Esophagus squamous epithelium (tissue), 5 donors: ENCODE measurements around the gene LIPC. TPM values are rescaled to one million over a fixed set of nuclear protein-coding genes. Genes with fewer than 3 reads are reported as not detected.

Experiments used
- DNase-seq: peaks from one replicate; lab custom pipeline; 2025; lab: John Stamatoyannopoulos, UW
- H3K27ac ChIP-seq, 4 donors: fragments of 200-600 bp; sonication (generic); one replicate each; pipeline ENCODE4 v1.5.1; 2016 to 2019; ENCODE audit warnings: mild to moderate bottlenecking in 1 of 4
- H3K27me3 ChIP-seq, 4 donors: fragments of 200-600 bp; sonication (generic); 1 replicate in 3 of 4; 2 replicates in 1 of 4; pipeline versions ENCODE4 v1.5.1 to v1.6.0; 2017 to 2021; ENCODE audit warnings: antibody characterized with exemption in 1 of 4
- H3K36me3 ChIP-seq, 3 donors: fragments of 200-600 bp; sonication (generic); one replicate each; pipeline ENCODE4 v1.5.1; 2016 to 2019
- H3K4me1 ChIP-seq, 3 donors: fragments of 200-600 bp; sonication (generic); one replicate each; pipeline ENCODE4 v1.5.1; 2017 to 2019
- H3K4me3 ChIP-seq, 4 donors: fragments of 200-600 bp; sonication (generic); 1 replicate in 3 of 4; 2 replicates in 1 of 4; pipeline ENCODE4 v1.5.1; 2016 to 2019; ENCODE audit warnings: mild to moderate bottlenecking in 2 of 4, moderate library complexity in 1 of 4
- H3K9me3 ChIP-seq, 3 donors: fragments of 200-600 bp; sonication (generic); one replicate each; pipeline ENCODE4 v1.5.1; 2016 to 2019
- CTCF ChIP-seq, 6 experiments: fragments of 450-650 bp in 4 of 6; fragments of 200-600 bp in 2 of 6; sonication (generic) in 2 of 6; IDR thresholded peaks; one replicate each; pipeline ENCODE4 v1.5.1; 2016 to 2019; ENCODE audit warnings: antibody characterized with exemption in 6 of 6, mild to moderate bottlenecking in 4 of 6, moderate library complexity in 4 of 6
- POLR2A ChIP-seq, 4 donors: fragments of 450-650 bp; IDR thresholded peaks; one replicate each; pipeline ENCODE4 v1.6.1; 2017; ENCODE audit warnings: antibody characterized with exemption in 4 of 4, mild to moderate bottlenecking in 4 of 4, moderate library complexity in 3 of 4
- WGBS, 2 donors: methylation state at CpG; one replicate each; pipeline ENCODE4 v1.1.5; 2018; 5-methylcytosine and 5-hydroxymethylcytosine counted together
- intact Hi-C: fragments of 100-400 bp; cut with DNase I; formaldehyde crosslinking; loops from one replicate; pipeline ENCODE4 v1.15.0; 2022
- total RNA-seq, 4 donors: library from RNA; depleted of rRNA; stranded (reverse); fragments of >200 nt; gene quantifications; one replicate each; pipeline ENCODE4 v1.1.0, GENCODE V29; 2016
- donor health status: DM: yes; HTN: yes; CAD: no.

The LIPC gene
- total RNA-seq, 4 donors from 2014 or later = 0.27 to 1.1 (median 0.38) TPM; not detected in 1

- Histone ChIP-seq H3K27ac (peak overlapping the region; percentile 82 to 92 (median 89)), H3K4me3 (no peak overlapping the region), H3K4me1 (peaks cover 29 to 70% (median 49%) of the 10 kb centered on the region in 3 donors), H3K27me3 (no peaks in the 10 kb centered on the region), H3K9me3 (no peaks in the 10 kb centered on the region), H3K36me3 (no peaks in the 10 kb centered on the region)
- no peak for DNase-seq
- 45 to 59% methylated on average over 1 of the region's 1 CpG for WGBS, 2 donors
- no peak for TF ChIP-seq POLR2A (IDR thresholded peaks at IDR 0.05)
- no peak for TF ChIP-seq CTCF (IDR thresholded peaks at IDR 0.05)
- intact Hi-C loops = no loop called here
Observed at GRCh38 chr15:58440922-58441321, 9.1 kb downstream of the LIPC start.

GRCh38 chr15:58441376-58442070 lies 9.7 kb downstream of the LIPC start:
- Histone ChIP-seq H3K4me1 (peaks cover 29 to 70% (median 49%) of the 10 kb centered on the region in 3 donors), H3K9me3 (no peaks in the 10 kb centered on the region), H3K4me3 (no peak overlapping the region), H3K36me3 (no peaks in the 10 kb centered on the region), H3K27ac (peak overlapping the region; percentile 82 to 92 (median 89)), H3K27me3 (no peaks in the 10 kb centered on the region)
- 31 to 36% methylated on average over 8 to 9 of the region's 9 CpGs for WGBS, 2 donors
- TF ChIP-seq CTCF (IDR thresholded peaks at IDR 0.05) (no peak), POLR2A (IDR thresholded peaks at IDR 0.05) (no peak)
- intact Hi-C loops = no loop called here
- no peak for DNase-seq

- WGBS, 2 donors = 22 to 36% methylated on average over 4 of the region's 4 CpGs
- no peak for DNase-seq
- no peak overlapping the region for H3K4me3 ChIP-seq
- no peak for TF ChIP-seq POLR2A (IDR thresholded peaks at IDR 0.05)
- TF ChIP-seq CTCF (IDR thresholded peaks at IDR 0.05) = no peak
- H3K27me3 ChIP-seq = no peaks in the 10 kb centered on the region
- no peaks in the 10 kb centered on the region for H3K9me3 ChIP-seq
- intact Hi-C loops = no loop called here
- no peaks in the 10 kb centered on the region for H3K36me3 ChIP-seq
- H3K4me1 ChIP-seq = peaks cover 29 to 70% (median 49%) of the 10 kb centered on the region in 3 donors
- H3K27ac ChIP-seq = peak overlapping the region; percentile 82 to 92 (median 89)
Observed at GRCh38 chr15:58442122-58442521, 10.3 kb downstream of the LIPC start.

- Histone ChIP-seq H3K27me3 (no peaks in the 10 kb centered on the region), H3K27ac (peak overlapping the region; percentile 16 to 92 (median 87)), H3K9me3 (no peaks in the 10 kb centered on the region), H3K36me3 (no peaks in the 10 kb centered on the region), H3K4me1 (peaks cover 29 to 82% (median 51%) of the 10 kb centered on the region in 3 donors), H3K4me3 (no peak overlapping the region)
- TF ChIP-seq CTCF (IDR thresholded peaks at IDR 0.05) = no peak
- no peak for TF ChIP-seq POLR2A (IDR thresholded peaks at IDR 0.05)
- intact Hi-C loops = no loop called here
- no peak for DNase-seq
- WGBS, 2 donors = 88 to 94% methylated on average over 4 of the region's 4 CpGs
Observed at GRCh38 chr15:58443308-58443707, 11.5 kb downstream of the LIPC start.

- DNase-seq = no peak
- no peaks in the 10 kb centered on the region for H3K27me3 ChIP-seq
- no peaks in the 10 kb centered on the region for H3K9me3 ChIP-seq
- intact Hi-C loops = no loop called here
- H3K4me1 ChIP-seq = peaks cover 25 to 76% (median 51%) of the 10 kb centered on the region in 3 donors
- WGBS, 2 donors = 67 to 73% methylated on average over 4 to 5 of the region's 7 CpGs
- peak overlapping the region; percentile 59 to 92 (median 64) for H3K27ac ChIP-seq
- H3K4me3 ChIP-seq = no peak overlapping the region
- H3K36me3 ChIP-seq = no peaks in the 10 kb centered on the region
- no peak for TF ChIP-seq POLR2A (IDR thresholded peaks at IDR 0.05)
- TF ChIP-seq CTCF (IDR thresholded peaks at IDR 0.05) = no peak
Observed at GRCh38 chr15:58444056-58444455, 12.3 kb downstream of the LIPC start.
